Astrocyte (in vitro differentiated cells and primary cell): Measurements from ENCODE around the gene RNLS. TPM values are rescaled to one million over a fixed set of nuclear protein-coding genes. Genes with fewer than 3 reads are reported as not detected.
A peak's percentile ranks its signal among the peaks of the same experiment; 100 is the strongest.

Source experiments
- DNase-seq: peaks from one replicate; pipeline ENCODE4 v3.0.0-alpha.2; 2010; ENCODE audit warnings: low read depth
- FAIRE-seq: peaks from 2 replicates; lab custom pipeline; 2011; peaks lifted over from hg19 to GRCh38; lab: Jason Lieb, UNC
- H2AFZ ChIP-seq: 2 replicates; pipeline ENCODE4 v1.6.0; 2012; ENCODE audit warnings: low read depth, low read length, inconsistent platforms
- H3K27ac ChIP-seq: 2 replicates; pipeline ENCODE4 v1.5.1; 2011; ENCODE audit warnings: low read depth, low read length, inconsistent platforms
- H3K27me3 ChIP-seq: 2 replicates; pipeline ENCODE4 v1.6.0; 2011; ENCODE audit warnings: low read length, inconsistent platforms; ENCODE audit not compliant: insufficient read depth
- H3K36me3 ChIP-seq: 2 replicates; pipeline ENCODE4 v1.5.1; 2011; ENCODE audit warnings: low read length, inconsistent platforms; ENCODE audit not compliant: insufficient read depth
- H3K4me1 ChIP-seq: 2 replicates; pipeline ENCODE4 v1.5.1; 2011; ENCODE audit warnings: low read length, inconsistent platforms; ENCODE audit not compliant: insufficient read depth
- H3K4me2 ChIP-seq: 2 replicates; pipeline ENCODE4 v1.6.0; 2012; ENCODE audit warnings: low read length, inconsistent platforms
- H3K4me3 ChIP-seq: 2 replicates; pipeline ENCODE4 v1.5.1; 2011; ENCODE audit warnings: low read depth, mild to moderate bottlenecking, low read length, inconsistent platforms; ENCODE audit not compliant: insufficient read depth
- H3K79me2 ChIP-seq: 2 replicates; pipeline ENCODE4 v1.6.0; 2012; ENCODE audit warnings: mild to moderate bottlenecking, low read length, inconsistent platforms; ENCODE audit not compliant: insufficient read depth
- H3K9ac ChIP-seq: 2 replicates; pipeline ENCODE4 v1.6.0; 2012; ENCODE audit warnings: mild to moderate bottlenecking, low read length, inconsistent platforms
- H3K9me3 ChIP-seq: 2 replicates; pipeline ENCODE4 v1.5.1; 2012; ENCODE audit warnings: low read depth, mild to moderate bottlenecking, low read length, inconsistent platforms; ENCODE audit not compliant: insufficient read depth
- H4K20me1 ChIP-seq: 2 replicates; pipeline ENCODE4 v1.6.0; 2012; ENCODE audit warnings: low read length, inconsistent platforms; ENCODE audit not compliant: insufficient read depth
- H3K27ac Mint-ChIP-seq: one replicate; pipeline ENCODE4 v1.8.0; 2021; ENCODE audit warnings: mild to moderate bottlenecking, mixed read lengths; ENCODE audit not compliant: unreplicated experiment
- H3K27me3 Mint-ChIP-seq: one replicate; pipeline ENCODE4 v1.8.0; 2021; ENCODE audit warnings: low read depth, mixed read lengths; ENCODE audit not compliant: unreplicated experiment
- H3K36me3 Mint-ChIP-seq: one replicate; pipeline ENCODE4 v1.8.0; 2021; ENCODE audit warnings: low read depth, mixed read lengths; ENCODE audit not compliant: unreplicated experiment
- H3K4me1 Mint-ChIP-seq: one replicate; pipeline ENCODE4 v1.8.0; 2021; ENCODE audit warnings: low read depth, mixed read lengths; ENCODE audit not compliant: unreplicated experiment
- H3K4me3 Mint-ChIP-seq: one replicate; pipeline ENCODE4 v1.8.0; 2021; ENCODE audit warnings: mild to moderate bottlenecking, moderate library complexity, mixed read lengths; ENCODE audit not compliant: unreplicated experiment
- H3K9me3 Mint-ChIP-seq: one replicate; pipeline ENCODE4 v1.8.0; 2021; ENCODE audit warnings: mild to moderate bottlenecking, mixed read lengths; ENCODE audit not compliant: unreplicated experiment
- CTCF ChIP-seq: IDR thresholded peaks from 2 replicates; pipeline ENCODE4 v1.5.1; 2011; ENCODE audit warnings: low read depth, mild to moderate bottlenecking, inconsistent platforms, low read length, moderate library complexity; ENCODE audit not compliant: insufficient read depth
- EZH2 ChIP-seq: IDR thresholded peaks from 2 replicates; pipeline ENCODE4 v1.6.1; 2012; ENCODE audit warnings: mild to moderate bottlenecking, low read length, inconsistent platforms; ENCODE audit not compliant: insufficient read depth
- total RNA-seq: library from RNA; stranded (reverse); gene quantifications from 2 replicates; pipeline ENCODE4 v1.2.1, GENCODE V29; 2021

Gene RNLS
- total RNA-seq, 1 donor from 2014 or later: 6.9 TPM

DNA sequence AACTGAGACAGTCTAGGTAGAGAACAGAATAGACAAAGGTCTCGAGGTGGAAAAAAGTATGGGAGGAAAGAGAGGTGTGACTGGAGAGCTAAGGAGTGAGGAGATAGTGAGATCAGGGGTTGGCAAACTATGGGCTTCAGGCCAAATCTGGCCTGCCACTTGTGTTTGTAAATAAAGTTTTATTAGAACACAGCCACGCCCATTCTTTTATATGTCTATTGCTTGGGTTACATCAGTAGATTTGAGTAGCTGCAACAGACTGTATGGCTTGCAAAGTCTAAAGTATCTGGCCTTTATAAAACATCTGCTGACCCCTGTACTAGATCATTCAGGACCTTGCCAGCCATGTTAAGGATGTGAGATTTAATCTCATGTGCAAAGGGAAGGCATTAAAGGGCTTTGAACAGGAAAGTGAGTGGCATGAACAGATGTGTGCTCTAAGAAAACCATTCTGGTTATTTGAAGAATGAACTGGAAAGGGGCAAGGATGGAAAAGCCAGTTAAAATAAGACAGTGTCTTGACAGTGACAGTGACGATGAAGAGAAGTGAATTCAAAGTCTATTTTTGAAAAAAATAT is 240.3 kb downstream of the RNLS start:
- H3K27me3 Mint-ChIP-seq: peaks cover 2% of the 10 kb centered on the region

DNA sequence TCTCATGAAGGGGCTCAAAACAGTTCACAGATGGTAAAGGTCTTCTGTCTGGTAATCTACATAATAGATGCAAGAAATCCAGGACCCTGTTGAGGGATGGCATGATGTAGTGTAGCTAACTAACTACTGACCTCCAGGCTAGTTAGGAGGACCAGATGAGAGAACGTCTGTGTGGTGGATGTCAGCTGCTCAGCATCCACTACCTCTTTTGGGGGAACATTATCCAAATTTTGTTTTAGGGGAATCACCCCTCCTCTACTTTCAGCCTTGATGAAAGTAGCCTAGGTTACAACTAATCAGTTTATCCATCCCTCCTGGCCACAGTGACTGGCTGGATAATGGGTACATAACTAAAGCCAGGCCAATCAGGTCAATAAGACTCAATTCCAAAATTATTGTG is 246.0 kb downstream of the RNLS start:
- Histone ChIP-seq H3K4me3 (no peak overlapping the region), H3K4me2 (no peak overlapping the region), H3K27ac (no peak overlapping the region), H3K27me3 (no peaks in the 10 kb centered on the region), H4K20me1 (no peaks in the 10 kb centered on the region), H3K9me3 (no peaks in the 10 kb centered on the region), H3K4me1 (no peaks in the 10 kb centered on the region), H3K79me2 (no peaks in the 10 kb centered on the region), H2AFZ (no peak overlapping the region), H3K36me3 (no peaks in the 10 kb centered on the region), H3K9ac (no peak overlapping the region)
- Mint-ChIP-seq H3K9me3 (no peaks in the 10 kb centered on the region), H3K36me3 (no peaks in the 10 kb centered on the region), H3K27me3 (peaks cover 3% of the 10 kb centered on the region), H3K27ac (no peak overlapping the region), H3K4me3 (no peak overlapping the region), H3K4me1 (no peaks in the 10 kb centered on the region)
- no peak for TF ChIP-seq CTCF
- TF ChIP-seq EZH2: no peak
- FAIRE-seq (no peak), DNase-seq (no peak)

More for the DNA sequence above, 240.3 kb downstream of the RNLS start:
- H3K4me1 Mint-ChIP-seq: no peaks in the 10 kb centered on the region
- no peaks in the 10 kb centered on the region for H3K4me1 ChIP-seq
- no peaks in the 10 kb centered on the region for H3K36me3 ChIP-seq
- TF ChIP-seq CTCF (no peak), EZH2 (no peak)
- no peak overlapping the region for H3K4me3 Mint-ChIP-seq
- no peaks in the 10 kb centered on the region for H3K36me3 Mint-ChIP-seq
- H3K27ac ChIP-seq: no peak overlapping the region
- DNase-seq: no peak
- no peaks in the 10 kb centered on the region for H4K20me1 ChIP-seq
- no peaks in the 10 kb centered on the region for H3K9me3 ChIP-seq
- no peak overlapping the region for H3K9ac ChIP-seq
- no peak overlapping the region for H3K4me3 ChIP-seq
- H2AFZ ChIP-seq: no peak overlapping the region
- no peaks in the 10 kb centered on the region for H3K9me3 Mint-ChIP-seq
- H3K4me2 ChIP-seq: no peak overlapping the region
- no peak overlapping the region for H3K27ac Mint-ChIP-seq
- no peak for FAIRE-seq
- H3K27me3 ChIP-seq: no peaks in the 10 kb centered on the region
- no peaks in the 10 kb centered on the region for H3K79me2 ChIP-seq

DNA sequence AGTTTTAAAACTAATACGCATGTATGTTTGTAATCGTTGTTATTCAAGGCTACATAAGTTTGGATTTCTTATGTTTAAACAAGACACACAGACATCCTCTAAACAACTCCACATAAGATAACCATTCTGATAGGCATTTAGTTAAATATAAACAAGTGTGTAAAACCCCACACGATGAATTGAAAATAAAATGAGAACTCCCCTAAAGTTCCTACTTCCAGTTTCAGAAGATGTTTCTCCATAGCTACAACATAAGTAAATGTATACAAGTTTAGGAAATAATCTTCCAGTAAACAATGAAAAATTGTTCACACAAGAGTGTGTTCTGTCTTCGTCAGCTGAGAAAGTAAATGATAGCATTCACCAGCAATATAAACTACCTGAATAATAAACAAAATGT is 246.8 kb downstream of the RNLS start:
- no peaks in the 10 kb centered on the region for H3K9me3 ChIP-seq
- no peak for TF ChIP-seq EZH2
- no peak for TF ChIP-seq CTCF
- Mint-ChIP-seq H3K4me3 (no peak overlapping the region), H3K27ac (no peak overlapping the region), H3K4me1 (no peaks in the 10 kb centered on the region), H3K9me3 (no peaks in the 10 kb centered on the region), H3K36me3 (no peaks in the 10 kb centered on the region), H3K27me3 (peaks cover 3% of the 10 kb centered on the region)
- no peak overlapping the region for H3K4me2 ChIP-seq
- no peaks in the 10 kb centered on the region for H3K27me3 ChIP-seq
- H3K4me3 ChIP-seq: no peak overlapping the region
- no peak overlapping the region for H3K27ac ChIP-seq
- DNase-seq (no peak), FAIRE-seq (peak; percentile 76)
- no peaks in the 10 kb centered on the region for H3K36me3 ChIP-seq
- H4K20me1 ChIP-seq: no peaks in the 10 kb centered on the region
- no peaks in the 10 kb centered on the region for H3K4me1 ChIP-seq
- H3K79me2 ChIP-seq: no peaks in the 10 kb centered on the region
- H2AFZ ChIP-seq: no peak overlapping the region
- no peak overlapping the region for H3K9ac ChIP-seq
